ENCODE data around the gene CD2AP. TPM values are rescaled to one million over a fixed set of nuclear protein-coding genes. Genes with fewer than 3 reads are reported as not detected.

The CD2AP gene
- total RNA-seq, 1 experiment from 2014 or later = 41.8 TPM

DNA sequence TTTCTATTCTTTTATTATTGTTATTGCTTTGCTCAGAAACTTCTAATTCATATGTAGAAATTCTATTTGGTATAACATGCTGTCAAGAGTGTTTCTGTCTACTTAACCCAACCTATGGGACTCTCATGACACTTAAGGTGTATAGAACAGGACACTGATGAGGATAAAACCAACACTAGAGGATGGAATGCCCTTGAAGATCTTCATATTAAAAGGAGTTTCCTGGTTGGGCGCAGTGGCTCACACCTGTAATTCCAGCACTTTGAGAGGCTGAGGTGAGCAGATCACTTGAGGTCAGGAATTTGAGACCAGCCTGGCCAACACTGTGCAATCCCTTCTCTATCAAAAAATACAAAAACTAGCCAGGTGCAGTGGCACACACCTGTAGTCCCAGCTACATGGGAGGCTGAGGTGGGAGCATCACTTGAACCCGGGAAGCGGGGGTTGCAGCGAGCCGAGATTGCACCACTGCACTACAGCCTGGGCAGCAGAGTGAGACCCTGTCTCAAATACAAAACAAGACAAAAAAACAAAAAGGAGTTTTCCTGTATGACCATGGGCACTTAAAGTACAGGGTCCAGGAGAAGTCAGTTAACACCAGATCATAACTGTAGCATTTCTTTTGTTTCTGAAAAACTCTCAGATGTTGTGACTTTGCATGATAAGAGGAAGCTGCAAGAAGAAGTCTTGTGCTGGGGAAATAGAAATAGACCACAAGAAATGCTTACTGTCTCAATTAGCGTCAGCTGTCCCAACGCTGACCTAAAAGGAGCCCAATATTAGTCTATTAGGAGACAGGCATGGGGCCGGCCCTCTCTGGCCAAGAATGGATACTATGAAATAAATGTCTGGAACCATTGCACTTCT lies 38.9 kb upstream of the CD2AP start:
- no peak overlapping the region for H3K4me3 ChIP-seq (ENCODE audit: low read depth in 2 of 2, low read length in 2 of 2)
- H3K4me1 ChIP-seq (ENCODE audit: control insufficient read depth, insufficient read depth, low read length) = no peaks in the 10 kb centered on the region
- H3K27ac ChIP-seq (ENCODE audit: low read length) = no peak overlapping the region
- intact Hi-C loops (cut with micrococcal nuclease; ENCODE audit: unreplicated experiment) (no loop called here), in situ Hi-C loops (cut with HindIII; ENCODE audit: low pct_unique_long_range_greater_than_20kb, low sequenced_read_pairs) (no loop called here)
- H3K9me3 ChIP-seq (ENCODE audit: control insufficient read depth, insufficient read depth, low read depth, low read length) = no peaks in the 10 kb centered on the region
- no peak for DNase-seq (ENCODE audit: low read depth, low spot score)
- no TSS peak for BruUV-seq (replicated peaks)
- H3K36me3 ChIP-seq (ENCODE audit: control insufficient read depth, insufficient read depth, low read length) = no peaks in the 10 kb centered on the region
- no peak for TF ChIP-seq SIN3A (IDR thresholded peaks at IDR 0.05; ENCODE audit: borderline replicate concordance, insufficient read depth, low read depth, low read length)
- no peak for TF ChIP-seq REST (IDR thresholded peaks at IDR 0.05; ENCODE audit: insufficient read depth in 1 of 2, low read depth in 2 of 2, low read length in 1 of 2)
- ChIA-PET POLR2A (no interaction called here), CTCF (no interaction called here)
- ATAC-seq = no peak
- H3K27me3 ChIP-seq (ENCODE audit: control insufficient read depth, insufficient read depth, low read length) = no peaks in the 10 kb centered on the region

DNA sequence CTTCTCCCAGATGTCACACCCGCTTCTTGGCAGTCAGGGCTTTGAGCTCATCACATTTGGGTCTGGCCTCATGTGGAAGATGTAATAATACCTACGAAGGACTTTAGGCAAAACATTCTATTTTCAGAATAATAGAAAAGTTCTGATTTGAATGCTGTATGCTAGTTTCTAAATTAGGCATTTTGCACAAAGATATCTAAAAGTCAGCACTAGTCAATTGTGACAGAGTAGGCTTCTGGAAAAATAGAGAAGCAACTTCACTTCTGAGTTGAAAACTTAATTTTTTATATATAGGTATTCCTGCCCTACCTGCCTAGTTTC lies 38.3 kb upstream of the CD2AP start:
- Histone ChIP-seq H3K4me3 (ENCODE audit: low read depth in 2 of 2, low read length in 2 of 2) (no peak overlapping the region), H3K9me3 (ENCODE audit: control insufficient read depth, insufficient read depth, low read depth, low read length) (no peaks in the 10 kb centered on the region), H3K36me3 (ENCODE audit: control insufficient read depth, insufficient read depth, low read length) (no peaks in the 10 kb centered on the region), H3K27ac (ENCODE audit: low read length) (no peak overlapping the region), H3K27me3 (ENCODE audit: control insufficient read depth, insufficient read depth, low read length) (no peaks in the 10 kb centered on the region), H3K4me1 (ENCODE audit: control insufficient read depth, insufficient read depth, low read length) (no peaks in the 10 kb centered on the region)
- no peak for DNase-seq (ENCODE audit: low read depth, low spot score)
- ChIA-PET CTCF (no interaction called here), POLR2A (no interaction called here)
- intact Hi-C loops (cut with micrococcal nuclease; ENCODE audit: unreplicated experiment) (no loop called here), in situ Hi-C loops (cut with HindIII; ENCODE audit: low pct_unique_long_range_greater_than_20kb, low sequenced_read_pairs) (no loop called here)
- BruUV-seq (replicated peaks) = no TSS peak
- no peak for TF ChIP-seq POLR2AphosphoS5 (IDR thresholded peaks at IDR 0.05; ENCODE audit: low read depth, low read length)
- TF ChIP-seq CTCF (IDR thresholded peaks at IDR 0.05) = no peak
- no peak for TF ChIP-seq SIN3A (IDR thresholded peaks at IDR 0.05; ENCODE audit: borderline replicate concordance, insufficient read depth, low read depth, low read length)
- no peak for TF ChIP-seq TCF7L2 (IDR thresholded peaks at IDR 0.05; ENCODE audit: low read depth, low read length)
- TF ChIP-seq REST (IDR thresholded peaks at IDR 0.05; ENCODE audit: insufficient read depth in 1 of 2, low read depth in 2 of 2, low read length in 1 of 2) = no peak
- ATAC-seq = no peak

Data from Panc1 (cell line).